ENCODE measurements around the gene GRM5.

GRM5 gene

DNA sequence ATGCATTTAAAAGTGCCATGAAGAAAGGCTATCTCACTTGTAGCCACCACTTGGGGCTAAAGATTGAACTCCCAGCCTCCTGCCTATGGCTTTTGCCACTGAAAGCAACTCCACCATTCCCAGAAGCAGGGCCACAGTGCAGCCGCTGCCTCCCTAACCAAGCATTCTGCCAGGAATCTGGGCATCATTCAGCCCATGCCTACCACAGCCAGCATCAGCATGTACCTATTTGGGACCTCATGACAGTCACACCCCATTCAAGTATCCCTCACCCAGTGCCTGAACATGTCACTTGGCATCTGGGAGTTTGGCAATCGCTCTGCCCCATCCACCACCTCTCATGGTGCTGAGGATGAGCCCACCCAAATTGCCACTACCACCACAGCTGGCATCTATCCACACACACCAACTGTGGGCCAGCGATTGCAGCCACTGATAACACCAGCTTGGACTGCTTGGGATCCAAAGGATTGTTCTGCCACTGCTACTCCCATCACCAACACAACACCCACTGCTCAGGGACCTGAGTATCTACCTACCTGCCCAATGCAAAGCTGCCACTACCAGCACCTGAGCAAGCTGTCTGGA lies 234.4 kb downstream of the GRM5 start:
- Histone ChIP-seq H3K27me3 (ENCODE audit: low read depth, low read length) (no peaks in the 10 kb centered on the region), H3K27ac (ENCODE audit: low read length) (no peak overlapping the region), H4K20me1 (ENCODE audit: insufficient read depth, low read length) (no peaks in the 10 kb centered on the region), H3K9ac (ENCODE audit: low read length) (no peak overlapping the region), H2AFZ (ENCODE audit: low read depth, low read length) (no peak overlapping the region), H3K4me2 (ENCODE audit: low read length) (no peak overlapping the region), H3K9me3 (ENCODE audit: insufficient read depth, low read length) (no peaks in the 10 kb centered on the region), H3K4me3 (ENCODE audit: low read length) (no peak overlapping the region), H3K36me3 (replicated peaks; ENCODE audit: low read depth, low read length) (no peaks in the 10 kb centered on the region), H3K79me2 (ENCODE audit: low read length) (no peaks in the 10 kb centered on the region), H3K4me1 (ENCODE audit: low read length) (no peaks in the 10 kb centered on the region)
- TF ChIP-seq EZH2phosphoT487 (IDR thresholded peaks at IDR 0.05; ENCODE audit: low read depth) = no peak
- TF ChIP-seq, protein P1, sequence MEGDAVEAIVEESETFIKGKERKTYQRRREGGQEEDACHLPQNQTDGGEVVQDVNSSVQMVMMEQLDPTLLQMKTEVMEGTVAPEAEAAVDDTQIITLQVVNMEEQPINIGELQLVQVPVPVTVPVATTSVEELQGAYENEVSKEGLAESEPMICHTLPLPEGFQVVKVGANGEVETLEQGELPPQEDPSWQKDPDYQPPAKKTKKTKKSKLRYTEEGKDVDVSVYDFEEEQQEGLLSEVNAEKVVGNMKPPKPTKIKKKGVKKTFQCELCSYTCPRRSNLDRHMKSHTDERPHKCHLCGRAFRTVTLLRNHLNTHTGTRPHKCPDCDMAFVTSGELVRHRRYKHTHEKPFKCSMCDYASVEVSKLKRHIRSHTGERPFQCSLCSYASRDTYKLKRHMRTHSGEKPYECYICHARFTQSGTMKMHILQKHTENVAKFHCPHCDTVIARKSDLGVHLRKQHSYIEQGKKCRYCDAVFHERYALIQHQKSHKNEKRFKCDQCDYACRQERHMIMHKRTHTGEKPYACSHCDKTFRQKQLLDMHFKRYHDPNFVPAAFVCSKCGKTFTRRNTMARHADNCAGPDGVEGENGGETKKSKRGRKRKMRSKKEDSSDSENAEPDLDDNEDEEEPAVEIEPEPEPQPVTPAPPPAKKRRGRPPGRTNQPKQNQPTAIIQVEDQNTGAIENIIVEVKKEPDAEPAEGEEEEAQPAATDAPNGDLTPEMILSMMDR (IDR thresholded peaks at IDR 0.05; ENCODE audit: low read depth, low read length) = no peak

- no peak overlapping the region for H3K9ac ChIP-seq (ENCODE audit: low read length)
- H3K79me2 ChIP-seq (ENCODE audit: low read length) = no peaks in the 10 kb centered on the region
- no peaks in the 10 kb centered on the region for H3K27me3 ChIP-seq (ENCODE audit: low read depth, low read length)
- TF ChIP-seq, protein P1 (IDR thresholded peaks at IDR 0.05; ENCODE audit: low read depth, low read length) = no peak
- no peak for TF ChIP-seq EZH2phosphoT487 (IDR thresholded peaks at IDR 0.05; ENCODE audit: low read depth)
- H3K4me1 ChIP-seq (ENCODE audit: low read length) = no peaks in the 10 kb centered on the region
- H4K20me1 ChIP-seq (ENCODE audit: insufficient read depth, low read length) = no peaks in the 10 kb centered on the region
- no peaks in the 10 kb centered on the region for H3K36me3 ChIP-seq (replicated peaks; ENCODE audit: low read depth, low read length)
- H2AFZ ChIP-seq (ENCODE audit: low read depth, low read length) = no peak overlapping the region
- no peak overlapping the region for H3K4me2 ChIP-seq (ENCODE audit: low read length)
- H3K9me3 ChIP-seq (ENCODE audit: insufficient read depth, low read length) = no peaks in the 10 kb centered on the region
- H3K4me3 ChIP-seq (ENCODE audit: low read length) = no peak overlapping the region
- H3K27ac ChIP-seq (ENCODE audit: low read length) = no peak overlapping the region
Observed at GRCh38 chr11:88827018-88827676, 238.6 kb downstream of the GRM5 start.

GRCh38 chr11:88819616-88820015 lies 246.2 kb downstream of the GRM5 start:
- Histone ChIP-seq H3K9ac (ENCODE audit: low read length) (no peak overlapping the region), H3K4me3 (ENCODE audit: low read length) (no peak overlapping the region), H3K27me3 (ENCODE audit: low read depth, low read length) (no peaks in the 10 kb centered on the region), H3K4me2 (ENCODE audit: low read length) (no peak overlapping the region), H2AFZ (ENCODE audit: low read depth, low read length) (no peak overlapping the region), H3K4me1 (ENCODE audit: low read length) (no peaks in the 10 kb centered on the region), H3K79me2 (ENCODE audit: low read length) (no peaks in the 10 kb centered on the region), H3K27ac (ENCODE audit: low read length) (no peak overlapping the region), H4K20me1 (ENCODE audit: insufficient read depth, low read length) (no peaks in the 10 kb centered on the region), H3K9me3 (ENCODE audit: insufficient read depth, low read length) (no peaks in the 10 kb centered on the region), H3K36me3 (replicated peaks; ENCODE audit: low read depth, low read length) (no peaks in the 10 kb centered on the region)
- no peak for TF ChIP-seq EZH2phosphoT487 (IDR thresholded peaks at IDR 0.05; ENCODE audit: low read depth)
- TF ChIP-seq, protein P1 (IDR thresholded peaks at IDR 0.05; ENCODE audit: low read depth, low read length) = no peak

DNA sequence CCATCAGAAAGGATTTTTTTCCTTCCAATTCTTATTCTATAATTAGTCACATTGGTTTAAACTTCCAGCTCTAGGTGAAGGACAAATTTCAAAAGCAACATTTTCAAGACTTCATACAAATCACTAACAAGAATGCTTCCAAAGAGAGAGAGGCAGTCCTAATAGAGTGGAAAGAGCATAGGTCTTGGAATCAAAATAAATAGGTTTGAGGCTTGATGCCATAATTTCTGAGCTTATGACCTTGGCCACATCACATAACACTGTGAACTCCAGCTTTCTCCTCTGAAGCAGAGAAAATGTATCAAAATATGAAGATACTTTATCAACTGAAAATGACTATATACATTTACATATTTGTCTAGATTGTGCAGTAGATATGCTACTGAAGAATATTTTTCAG lies 246.8 kb downstream of the GRM5 start:
- Histone ChIP-seq H3K4me2 (ENCODE audit: low read length) (no peak overlapping the region), H3K4me3 (ENCODE audit: low read length) (no peak overlapping the region), H3K4me1 (ENCODE audit: low read length) (peaks cover 2% of the 10 kb centered on the region; the same call in 1 of the 2 replicates), H3K27me3 (ENCODE audit: low read depth, low read length) (no peaks in the 10 kb centered on the region), H3K9ac (ENCODE audit: low read length) (no peak overlapping the region), H4K20me1 (ENCODE audit: insufficient read depth, low read length) (no peaks in the 10 kb centered on the region), H2AFZ (ENCODE audit: low read depth, low read length) (no peak overlapping the region), H3K79me2 (ENCODE audit: low read length) (no peaks in the 10 kb centered on the region), H3K9me3 (ENCODE audit: insufficient read depth, low read length) (no peaks in the 10 kb centered on the region), H3K36me3 (replicated peaks; ENCODE audit: low read depth, low read length) (peaks cover 3% of the 10 kb centered on the region), H3K27ac (ENCODE audit: low read length) (no peak overlapping the region)
- no peak for TF ChIP-seq EZH2phosphoT487 (IDR thresholded peaks at IDR 0.05; ENCODE audit: low read depth)
- TF ChIP-seq, protein P1 (IDR thresholded peaks at IDR 0.05; ENCODE audit: low read depth, low read length) = no peak
